Activated CD8-positive, alpha-beta T cell treated with anti-CD3 and anti-CD28 coated beads for 36 hours (primary cell): ENCODE measurements around the gene FBN2. TPM values are rescaled to one million over a fixed set of nuclear protein-coding genes. Genes with fewer than 3 reads are reported as not detected.

Experiments used
- ATAC-seq: fragments of 200-7000 bp; cut with Tn5 transposase; one replicate; pipeline ENCODE4 v1.10.0; 2021; ENCODE audit warnings: mild to moderate bottlenecking, moderate library complexity
- CTCF ChIA-PET: fragments of 350-600 bp; sonication (Branson Sonifier 250); formaldehyde crosslinking; loops from one replicate; lab custom pipeline; 2021; ENCODE audit warnings: antibody characterized with exemption; lab: Charles Lee
- POLR2A ChIA-PET: fragments of 350-600 bp; sonication (Branson Sonifier 250); formaldehyde crosslinking; loops from one replicate; lab custom pipeline; 2021; ENCODE audit warnings: antibody characterized with exemption; lab: Charles Lee
- DNase-seq: peaks from one replicate; pipeline ENCODE4 v3.0.0-alpha.2; 2020
- H3K27ac Mint-ChIP-seq: one replicate; pipeline ENCODE4 v1.8.0; 2021; ENCODE audit warnings: mild to moderate bottlenecking, mixed read lengths
- H3K27me3 Mint-ChIP-seq: one replicate; pipeline ENCODE4 v1.8.0; 2021; ENCODE audit warnings: mixed read lengths
- H3K36me3 Mint-ChIP-seq: one replicate; pipeline ENCODE4 v1.8.0; 2021; ENCODE audit warnings: low read depth, mixed read lengths
- H3K4me1 Mint-ChIP-seq: one replicate; pipeline ENCODE4 v1.8.0; 2021; ENCODE audit warnings: low read depth, mixed read lengths
- H3K4me3 Mint-ChIP-seq: one replicate; pipeline ENCODE4 v1.8.0; 2021; ENCODE audit warnings: mild to moderate bottlenecking, moderate library complexity, mixed read lengths
- H3K9me3 Mint-ChIP-seq: one replicate; pipeline ENCODE4 v1.8.0; 2021; ENCODE audit warnings: mixed read lengths
- intact Hi-C: fragments of 100-400 bp; cut with micrococcal nuclease; formaldehyde crosslinking; loops from one replicate; pipeline ENCODE4 v1.10.0; 2022
- total RNA-seq, 2 experiments: library from RNA; stranded (reverse); gene quantifications; one replicate each; pipeline ENCODE4 v1.2.3, GENCODE V29; 2021
- TF ChIP-seq, protein P1 (sequence below): fragments of 200-600 bp; IDR thresholded peaks from one replicate; pipeline ENCODE4 v1.8.0; 2022; ENCODE audit warnings: antibody characterized with exemption, mild to moderate bottlenecking

FBN2 gene
- total RNA-seq, 2 experiments from 2014 or later: not detected

DNA sequence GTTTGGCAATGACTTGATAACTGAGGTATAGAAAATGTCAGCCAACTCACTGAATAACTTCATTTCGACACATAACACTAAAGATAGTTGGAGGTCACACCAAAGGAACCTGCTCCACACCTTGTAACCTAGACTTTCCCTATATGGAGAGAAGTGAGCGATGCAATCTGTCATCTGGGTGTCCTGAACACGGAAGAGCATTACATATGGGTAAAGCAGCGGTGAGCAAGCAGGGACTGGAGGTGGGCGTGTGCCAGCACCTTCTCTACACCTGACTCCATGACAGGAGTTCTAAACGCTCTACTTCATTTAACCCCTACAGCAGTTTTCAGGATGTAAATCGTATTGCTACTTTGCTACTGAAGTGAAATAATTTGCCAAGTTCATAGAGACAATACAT lies 301.7 kb downstream of the FBN2 start:
- Mint-ChIP-seq H3K27me3 (peaks cover 14% of the 10 kb centered on the region), H3K9me3 (no peaks in the 10 kb centered on the region), H3K36me3 (no peaks in the 10 kb centered on the region), H3K4me3 (no peak overlapping the region), H3K4me1 (no peaks in the 10 kb centered on the region), H3K27ac (no peak overlapping the region)
- ChIA-PET POLR2A (no interaction called here), CTCF (no interaction called here)
- intact Hi-C loops: no loop called here
- no peak for DNase-seq
- TF ChIP-seq, protein P1, sequence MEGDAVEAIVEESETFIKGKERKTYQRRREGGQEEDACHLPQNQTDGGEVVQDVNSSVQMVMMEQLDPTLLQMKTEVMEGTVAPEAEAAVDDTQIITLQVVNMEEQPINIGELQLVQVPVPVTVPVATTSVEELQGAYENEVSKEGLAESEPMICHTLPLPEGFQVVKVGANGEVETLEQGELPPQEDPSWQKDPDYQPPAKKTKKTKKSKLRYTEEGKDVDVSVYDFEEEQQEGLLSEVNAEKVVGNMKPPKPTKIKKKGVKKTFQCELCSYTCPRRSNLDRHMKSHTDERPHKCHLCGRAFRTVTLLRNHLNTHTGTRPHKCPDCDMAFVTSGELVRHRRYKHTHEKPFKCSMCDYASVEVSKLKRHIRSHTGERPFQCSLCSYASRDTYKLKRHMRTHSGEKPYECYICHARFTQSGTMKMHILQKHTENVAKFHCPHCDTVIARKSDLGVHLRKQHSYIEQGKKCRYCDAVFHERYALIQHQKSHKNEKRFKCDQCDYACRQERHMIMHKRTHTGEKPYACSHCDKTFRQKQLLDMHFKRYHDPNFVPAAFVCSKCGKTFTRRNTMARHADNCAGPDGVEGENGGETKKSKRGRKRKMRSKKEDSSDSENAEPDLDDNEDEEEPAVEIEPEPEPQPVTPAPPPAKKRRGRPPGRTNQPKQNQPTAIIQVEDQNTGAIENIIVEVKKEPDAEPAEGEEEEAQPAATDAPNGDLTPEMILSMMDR: no peak
- no peak for ATAC-seq

DNA sequence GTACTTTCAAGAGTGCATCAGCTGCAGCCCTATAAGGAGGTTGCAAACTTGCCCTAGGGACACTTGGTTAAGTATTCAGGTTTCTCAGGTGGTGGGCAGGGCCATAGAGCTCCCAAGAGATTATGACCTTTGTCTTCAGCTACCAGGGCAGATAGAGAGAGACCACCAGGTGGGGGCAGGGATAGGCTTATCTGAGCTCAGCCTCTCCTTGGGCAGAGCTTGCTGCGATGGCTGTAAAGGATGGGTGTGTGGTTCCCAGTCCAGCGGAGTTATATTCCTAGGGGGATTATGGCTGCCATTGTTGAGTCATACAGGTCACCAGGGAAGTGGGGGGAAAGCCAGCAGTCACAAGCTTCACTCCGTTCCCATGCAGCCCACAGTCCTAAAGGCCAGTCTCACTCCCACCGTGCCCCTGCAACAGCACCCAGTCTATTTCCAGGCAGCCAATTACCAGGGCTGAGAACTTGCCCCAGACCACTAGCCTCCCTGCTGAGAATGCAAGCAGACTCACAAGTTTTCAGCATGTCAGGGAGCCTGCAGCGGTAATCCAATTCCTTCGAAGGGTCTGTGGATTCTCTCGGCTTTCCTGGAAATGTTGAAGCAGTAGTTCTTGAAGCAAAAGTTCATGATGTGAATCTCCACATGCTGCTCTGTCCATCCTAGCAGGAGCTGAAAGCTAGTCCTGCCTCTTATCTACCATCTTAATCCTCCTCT lies 303.0 kb downstream of the FBN2 start:
- CTCF ChIA-PET: no interaction called here

DNA sequence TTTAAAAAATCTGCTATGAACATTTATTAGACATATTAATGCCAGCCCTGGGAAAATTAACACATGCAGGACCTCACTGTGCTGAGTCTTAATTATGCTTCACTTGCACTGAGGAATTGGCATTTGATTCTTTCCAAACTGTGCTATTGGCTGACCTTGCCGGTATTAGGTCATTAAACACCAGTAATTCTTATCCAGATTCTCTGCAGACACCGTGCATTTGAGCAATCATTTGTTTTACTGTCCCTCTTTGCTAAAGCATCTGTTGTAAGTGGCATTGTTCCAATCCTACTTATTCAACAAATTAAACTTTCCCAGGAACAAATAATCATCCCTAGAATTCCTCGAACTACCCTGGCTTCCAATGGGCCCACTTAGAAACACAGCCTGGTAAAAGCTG lies 309.5 kb downstream of the FBN2 start:
- DNase-seq (no peak), ATAC-seq (no peak)
- Mint-ChIP-seq H3K27me3 (peaks cover 3% of the 10 kb centered on the region), H3K4me1 (peaks cover 2% of the 10 kb centered on the region), H3K27ac (no peak overlapping the region), H3K36me3 (no peaks in the 10 kb centered on the region), H3K9me3 (no peaks in the 10 kb centered on the region), H3K4me3 (no peak overlapping the region)
- POLR2A ChIA-PET: no interaction called here
- intact Hi-C loops: no loop called here
- TF ChIP-seq, protein P1: no peak
- CTCF ChIA-PET: interaction anchor here (0.6 to 0.7 kb wide), 2 partner anchors 16 to 1619 kb away, joined by 3 to 4 read pairs; no protein-coding TSS in a partner anchor

More for the DNA sequence above, 303.0 kb downstream of the FBN2 start:
- H3K9me3 Mint-ChIP-seq: no peaks in the 10 kb centered on the region
- intact Hi-C loops: no loop called here
- TF ChIP-seq, protein P1: no peak
- no peaks in the 10 kb centered on the region for H3K36me3 Mint-ChIP-seq
- no peak overlapping the region for H3K27ac Mint-ChIP-seq
- no peak for DNase-seq
- peaks cover 14% of the 10 kb centered on the region for H3K27me3 Mint-ChIP-seq
- H3K4me1 Mint-ChIP-seq: no peaks in the 10 kb centered on the region
- H3K4me3 Mint-ChIP-seq: no peak overlapping the region
- POLR2A ChIA-PET: no interaction called here
- ATAC-seq: no peak

DNA sequence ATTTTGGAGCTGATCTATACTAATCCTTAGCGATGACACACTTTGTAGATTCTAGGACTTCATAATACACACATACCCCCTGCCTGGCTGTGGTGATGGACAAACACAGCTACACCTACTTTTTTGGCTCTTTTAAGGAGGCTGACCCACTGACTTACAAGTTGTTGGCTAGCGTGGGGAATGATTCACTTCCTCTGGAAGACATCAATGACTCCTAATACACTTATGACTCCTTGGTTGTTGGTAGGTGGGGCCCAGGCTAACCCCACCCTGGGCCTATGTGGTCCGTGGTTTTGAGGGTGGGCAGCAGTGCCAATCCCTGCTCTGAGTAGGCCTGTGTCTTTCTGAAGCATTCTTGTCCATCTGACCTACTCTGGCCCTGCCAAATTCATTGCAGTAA lies 310.0 kb downstream of the FBN2 start:
- H3K4me3 Mint-ChIP-seq: no peak overlapping the region
- intact Hi-C loops: no loop called here
- DNase-seq (peak; percentile 24), ATAC-seq (peak; percentile 60)
- peaks cover 3% of the 10 kb centered on the region for H3K27me3 Mint-ChIP-seq
- TF ChIP-seq, protein P1: no peak
- H3K4me1 Mint-ChIP-seq: peaks cover 2% of the 10 kb centered on the region
- no peaks in the 10 kb centered on the region for H3K9me3 Mint-ChIP-seq
- ChIA-PET CTCF (interaction anchor here (0.6 to 0.7 kb wide), 2 partner anchors 16 to 1620 kb away, joined by 3 to 4 read pairs; no protein-coding TSS in a partner anchor), POLR2A (no interaction called here)
- no peak overlapping the region for H3K27ac Mint-ChIP-seq
- no peaks in the 10 kb centered on the region for H3K36me3 Mint-ChIP-seq

DNA sequence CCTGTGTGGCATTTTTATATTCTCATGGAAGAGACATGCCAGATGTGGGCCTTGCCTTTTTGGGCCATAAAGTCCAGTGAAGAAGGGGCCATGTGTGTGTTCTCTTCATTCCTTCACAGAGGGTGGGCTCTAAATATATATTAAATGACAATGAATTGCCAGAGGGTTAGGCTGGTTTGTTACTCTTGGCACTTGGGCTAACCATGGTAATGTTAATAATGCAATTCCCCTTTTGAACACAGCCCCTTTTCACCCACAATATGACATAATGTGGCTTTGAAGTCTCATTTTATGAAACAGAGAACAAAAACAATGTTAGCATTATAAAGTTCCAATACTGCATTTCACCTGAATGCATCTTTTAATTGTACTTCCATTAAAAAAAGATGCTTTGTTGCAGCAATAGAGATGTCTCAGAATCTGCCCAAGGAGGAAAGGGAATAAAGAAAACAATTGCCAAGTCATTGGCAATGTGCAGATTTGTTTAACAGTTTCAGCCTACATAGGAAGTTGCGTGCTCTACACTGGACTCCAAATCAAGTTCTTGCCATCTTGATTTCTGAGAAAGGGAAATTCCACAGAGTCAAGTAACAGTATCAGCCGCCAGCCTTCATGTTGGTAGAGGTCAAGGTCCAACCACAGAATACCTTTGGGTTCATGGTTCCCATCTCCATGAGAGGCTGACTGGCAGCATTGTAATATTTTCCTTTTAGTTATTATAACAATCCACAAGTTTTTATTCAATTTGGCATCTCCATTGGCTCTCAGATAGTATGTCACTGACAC lies 312.6 kb downstream of the FBN2 start:
- DNase-seq (no peak), ATAC-seq (no peak)
- H3K27me3 Mint-ChIP-seq: peaks cover 8% of the 10 kb centered on the region
- POLR2A ChIA-PET: no interaction called here
- H3K9me3 Mint-ChIP-seq: no peaks in the 10 kb centered on the region
- TF ChIP-seq, protein P1: no peak
- H3K36me3 Mint-ChIP-seq: no peaks in the 10 kb centered on the region
- H3K4me1 Mint-ChIP-seq: peaks cover 2% of the 10 kb centered on the region
- intact Hi-C loops: no loop called here
- CTCF ChIA-PET: no interaction called here
- no peak overlapping the region for H3K4me3 Mint-ChIP-seq
- H3K27ac Mint-ChIP-seq: no peak overlapping the region
